ENCODE results near the gene EVI5L. TPM values are rescaled to one million over a fixed set of nuclear protein-coding genes. Genes with fewer than 3 reads are reported as not detected.

EVI5L gene
- total and polyA plus RNA-seq, 2 of the 13 experiments (the other 11 are each of a cell fraction or from before 2014, with no cell fraction given): 1.7 to 2.4 TPM

DNA sequence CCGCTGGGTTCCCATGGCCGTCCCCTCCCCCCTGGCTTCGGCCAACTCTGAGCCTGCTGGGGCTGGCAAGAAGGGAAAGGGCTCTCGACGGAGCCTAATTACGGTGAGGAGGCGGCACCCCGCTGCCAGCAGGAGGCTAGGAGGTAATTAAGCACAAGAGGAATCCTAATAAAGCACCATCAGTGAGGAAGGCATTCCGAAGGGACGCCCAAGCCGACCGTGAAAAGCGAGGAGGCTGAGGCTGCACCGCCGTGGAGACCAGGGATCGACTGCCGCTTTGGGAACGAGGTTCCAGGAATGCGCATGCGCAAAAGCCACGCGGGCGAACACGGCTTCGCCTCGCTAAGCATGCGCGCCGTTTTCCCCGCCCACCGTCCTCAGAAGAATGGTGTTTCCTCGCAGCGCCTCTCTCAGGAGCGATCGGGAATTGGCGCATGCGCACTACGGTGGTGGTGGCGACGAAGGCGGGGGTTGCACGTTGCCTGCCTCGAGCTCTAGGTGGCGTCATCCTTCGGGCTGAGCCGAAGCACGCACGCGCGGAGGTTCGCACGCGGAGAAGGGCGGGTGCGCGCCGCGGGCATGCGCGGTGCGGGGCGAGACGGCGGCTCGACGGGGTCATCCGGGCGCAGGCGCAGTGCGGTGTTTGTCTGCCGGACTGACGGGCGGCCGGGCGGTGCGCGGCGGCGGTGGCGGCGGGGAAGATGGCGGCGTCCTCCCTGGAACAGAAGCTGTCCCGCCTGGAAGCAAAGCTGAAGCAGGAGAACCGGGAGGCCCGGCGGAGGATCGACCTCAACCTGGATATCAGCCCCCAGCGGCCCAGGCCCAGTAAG lies 73.4 kb downstream of the EVI5L start, which contains the start of gene MAP2K7 (continued):
- TF ChIP-seq, protein P1, sequence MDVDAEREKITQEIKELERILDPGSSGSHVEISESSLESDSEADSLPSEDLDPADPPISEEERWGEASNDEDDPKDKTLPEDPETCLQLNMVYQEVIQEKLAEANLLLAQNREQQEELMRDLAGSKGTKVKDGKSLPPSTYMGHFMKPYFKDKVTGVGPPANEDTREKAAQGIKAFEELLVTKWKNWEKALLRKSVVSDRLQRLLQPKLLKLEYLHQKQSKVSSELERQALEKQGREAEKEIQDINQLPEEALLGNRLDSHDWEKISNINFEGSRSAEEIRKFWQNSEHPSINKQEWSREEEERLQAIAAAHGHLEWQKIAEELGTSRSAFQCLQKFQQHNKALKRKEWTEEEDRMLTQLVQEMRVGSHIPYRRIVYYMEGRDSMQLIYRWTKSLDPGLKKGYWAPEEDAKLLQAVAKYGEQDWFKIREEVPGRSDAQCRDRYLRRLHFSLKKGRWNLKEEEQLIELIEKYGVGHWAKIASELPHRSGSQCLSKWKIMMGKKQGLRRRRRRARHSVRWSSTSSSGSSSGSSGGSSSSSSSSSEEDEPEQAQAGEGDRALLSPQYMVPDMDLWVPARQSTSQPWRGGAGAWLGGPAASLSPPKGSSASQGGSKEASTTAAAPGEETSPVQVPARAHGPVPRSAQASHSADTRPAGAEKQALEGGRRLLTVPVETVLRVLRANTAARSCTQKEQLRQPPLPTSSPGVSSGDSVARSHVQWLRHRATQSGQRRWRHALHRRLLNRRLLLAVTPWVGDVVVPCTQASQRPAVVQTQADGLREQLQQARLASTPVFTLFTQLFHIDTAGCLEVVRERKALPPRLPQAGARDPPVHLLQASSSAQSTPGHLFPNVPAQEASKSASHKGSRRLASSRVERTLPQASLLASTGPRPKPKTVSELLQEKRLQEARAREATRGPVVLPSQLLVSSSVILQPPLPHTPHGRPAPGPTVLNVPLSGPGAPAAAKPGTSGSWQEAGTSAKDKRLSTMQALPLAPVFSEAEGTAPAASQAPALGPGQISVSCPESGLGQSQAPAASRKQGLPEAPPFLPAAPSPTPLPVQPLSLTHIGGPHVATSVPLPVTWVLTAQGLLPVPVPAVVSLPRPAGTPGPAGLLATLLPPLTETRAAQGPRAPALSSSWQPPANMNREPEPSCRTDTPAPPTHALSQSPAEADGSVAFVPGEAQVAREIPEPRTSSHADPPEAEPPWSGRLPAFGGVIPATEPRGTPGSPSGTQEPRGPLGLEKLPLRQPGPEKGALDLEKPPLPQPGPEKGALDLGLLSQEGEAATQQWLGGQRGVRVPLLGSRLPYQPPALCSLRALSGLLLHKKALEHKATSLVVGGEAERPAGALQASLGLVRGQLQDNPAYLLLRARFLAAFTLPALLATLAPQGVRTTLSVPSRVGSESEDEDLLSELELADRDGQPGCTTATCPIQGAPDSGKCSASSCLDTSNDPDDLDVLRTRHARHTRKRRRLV (CRISPR knock-in tag; IDR thresholded peaks at IDR 0.05): no peak
- peak; percentile 84; the same call in 1 of the 2 replicates for TF ChIP-seq NR2F2 (IDR thresholded peaks at IDR 0.05; ENCODE audit: borderline replicate concordance, low read depth)
- TF ChIP-seq ZNF790 (CRISPR knock-in tag; IDR thresholded peaks at IDR 0.05; ENCODE audit: borderline replicate concordance): peak; percentile 89; the same call in 1 of the 2 replicates
- no peak for TF ChIP-seq ZNF572 (CRISPR knock-in tag; IDR thresholded peaks at IDR 0.05)
- TF ChIP-seq ZNF878 (CRISPR knock-in tag; IDR thresholded peaks at IDR 0.05): no peak; the same call in 1 of the 2 replicates
- TF ChIP-seq HDAC1 (CRISPR knock-in tag; IDR thresholded peaks at IDR 0.05): 0 out of 2 replicates have a peak, but pooled peaks have one; percentile 24
